Ectodermal cell (in vitro differentiated cells): ENCODE data around the gene ENO4.

Source experiments
- H3K27ac ChIP-seq: 2 replicates; pipeline ENCODE4 v1.7.0; 2013; ENCODE audit warnings: mild to moderate bottlenecking, low read depth, low read length; ENCODE audit not compliant: insufficient read depth, poor library complexity, severe bottlenecking
- H3K27me3 ChIP-seq: 2 replicates; pipeline ENCODE4 v1.7.0; 2013; ENCODE audit warnings: mild to moderate bottlenecking, low read length; ENCODE audit not compliant: insufficient read depth, control insufficient read depth, poor library complexity, severe bottlenecking
- H3K36me3 ChIP-seq: one replicate; pipeline ENCODE4 v1.7.0; 2013; ENCODE audit warnings: low read length; ENCODE audit not compliant: control insufficient read depth, insufficient read depth
- H3K4me1 ChIP-seq: one replicate; pipeline ENCODE4 v1.7.0; 2013; ENCODE audit warnings: low read length; ENCODE audit not compliant: control insufficient read depth, insufficient read depth
- H3K4me3 ChIP-seq: 2 replicates; pipeline ENCODE4 v1.7.0; 2013; ENCODE audit warnings: low read depth, low read length, control low read depth; ENCODE audit not compliant: insufficient read depth
- H3K9me3 ChIP-seq: 2 replicates; pipeline ENCODE4 v1.7.0; 2013; ENCODE audit warnings: mild to moderate bottlenecking, low read length, moderate library complexity; ENCODE audit not compliant: control insufficient read depth
- WGBS, 2 experiments: methylation state at CpG; one replicate each; pipeline ENCODE4 v1.1.7; 2013; ENCODE audit warnings: missing lambda C conversion rate in 2 of 2; 5-methylcytosine and 5-hydroxymethylcytosine counted together

The ENO4 gene

GRCh38 chr10:116866066-116866465 is 16.8 kb downstream of the ENO4 start:
- 91 to 96% methylated on average over 2 of the region's 2 CpGs for WGBS, 2 experiments

DNA sequence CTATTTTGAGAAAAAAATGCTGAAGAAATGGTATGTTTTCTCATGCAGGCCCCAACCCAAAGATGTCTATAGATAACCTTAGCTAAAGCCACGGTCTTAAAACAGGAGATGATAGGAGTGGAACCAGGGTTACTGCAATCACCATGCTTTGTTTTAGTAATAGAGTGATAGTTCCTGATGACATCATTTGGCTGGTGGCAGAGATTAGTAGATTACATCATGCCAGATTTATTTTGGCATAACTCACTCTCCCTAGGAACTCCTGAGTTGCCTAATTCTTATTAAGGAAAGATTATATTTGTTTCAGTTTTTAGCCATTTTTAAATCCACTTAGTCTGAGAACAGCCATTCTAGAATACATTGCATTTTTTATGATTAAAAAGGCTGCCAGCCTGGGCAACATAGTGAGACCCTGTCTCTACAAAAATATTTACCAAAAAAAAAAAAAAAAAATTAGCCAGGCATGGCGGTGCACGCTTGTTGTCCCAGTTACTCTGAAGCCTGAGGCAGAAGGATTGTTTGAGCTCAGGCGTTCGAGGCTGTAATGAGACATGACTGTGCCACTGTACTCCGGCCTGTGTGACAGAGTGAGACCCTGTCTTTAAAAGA is 17.8 kb downstream of the ENO4 start:
- 89 to 95% methylated on average over 6 of the region's 6 CpGs for WGBS, 2 experiments
- H3K36me3 ChIP-seq: no peaks in the 10 kb centered on the region
- H3K27ac ChIP-seq: no peak overlapping the region
- no peak overlapping the region for H3K4me3 ChIP-seq
- no peaks in the 10 kb centered on the region for H3K9me3 ChIP-seq
- H3K4me1 ChIP-seq: peaks cover 7% of the 10 kb centered on the region
- no peaks in the 10 kb centered on the region for H3K27me3 ChIP-seq

More at GRCh38 chr10:116866066-116866465, 16.8 kb downstream of the ENO4 start:
- Histone ChIP-seq H3K4me3 (no peak overlapping the region), H3K9me3 (no peaks in the 10 kb centered on the region), H3K27ac (no peak overlapping the region), H3K4me1 (peaks cover 7% of the 10 kb centered on the region), H3K27me3 (no peaks in the 10 kb centered on the region), H3K36me3 (no peaks in the 10 kb centered on the region)

DNA sequence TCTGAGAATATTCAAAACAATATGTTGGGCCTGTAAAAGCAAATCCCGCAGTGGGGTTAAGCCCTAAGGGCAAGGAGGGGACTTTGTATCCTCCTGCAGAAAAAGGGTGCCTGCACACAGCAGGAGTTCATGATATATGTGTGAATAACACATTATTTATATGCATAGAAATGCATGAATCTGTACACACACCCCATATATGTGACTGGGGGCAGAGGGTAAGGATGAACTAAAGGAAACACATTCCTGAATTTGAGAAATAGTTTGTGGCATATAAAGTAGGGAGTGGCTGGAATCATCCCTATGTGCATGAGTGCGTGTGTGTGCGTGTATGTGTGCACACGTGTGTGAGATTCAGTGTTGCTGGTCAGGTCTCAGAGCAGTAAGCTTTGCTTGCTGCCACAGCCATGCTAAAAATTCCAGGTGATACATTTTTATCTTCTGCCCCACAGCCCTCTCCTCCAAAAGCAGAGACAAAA is 18.9 kb downstream of the ENO4 start:
- Histone ChIP-seq H3K4me3 (no peak overlapping the region), H3K9me3 (no peaks in the 10 kb centered on the region), H3K27ac (no peak overlapping the region), H3K27me3 (no peaks in the 10 kb centered on the region), H3K36me3 (no peaks in the 10 kb centered on the region), H3K4me1 (peaks cover 7% of the 10 kb centered on the region)
- WGBS, 2 experiments: 83 to 85% methylated on average over 4 of the region's 4 CpGs

DNA sequence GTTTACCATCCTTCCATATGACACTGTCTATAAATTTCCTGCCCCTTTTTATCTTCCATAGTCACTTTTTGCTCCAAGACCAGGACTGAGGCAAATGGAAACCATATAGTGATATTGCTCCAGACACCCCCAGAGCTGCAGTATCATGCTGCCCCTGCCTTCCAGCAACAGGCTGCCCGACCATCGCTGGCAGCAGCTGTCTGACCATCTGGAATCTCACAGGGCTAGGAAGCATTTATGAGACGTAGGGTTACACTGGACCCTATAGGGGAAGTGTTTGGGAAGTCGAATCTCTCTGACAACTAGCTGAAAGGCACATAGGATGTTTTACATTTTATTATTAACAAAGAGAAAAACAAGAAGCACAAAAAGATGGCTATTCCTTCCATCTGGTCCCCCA is 19.4 kb downstream of the ENO4 start:
- Histone ChIP-seq H3K36me3 (no peaks in the 10 kb centered on the region), H3K9me3 (no peaks in the 10 kb centered on the region), H3K27me3 (no peaks in the 10 kb centered on the region), H3K27ac (no peak overlapping the region), H3K4me3 (no peak overlapping the region), H3K4me1 (peaks cover 5% of the 10 kb centered on the region)
- WGBS, 2 experiments: 79 to 86% methylated on average over 3 to 4 of the region's 4 CpGs

GRCh38 chr10:116870949-116871348 is 21.6 kb downstream of the ENO4 start:
- Histone ChIP-seq H3K4me3 (no peak overlapping the region), H3K36me3 (no peaks in the 10 kb centered on the region), H3K9me3 (no peaks in the 10 kb centered on the region), H3K27me3 (no peaks in the 10 kb centered on the region), H3K27ac (no peak overlapping the region), H3K4me1 (peaks cover 3% of the 10 kb centered on the region)
- WGBS, 2 experiments: 97 to 100% methylated on average over 1 to 2 of the region's 2 CpGs

DNA sequence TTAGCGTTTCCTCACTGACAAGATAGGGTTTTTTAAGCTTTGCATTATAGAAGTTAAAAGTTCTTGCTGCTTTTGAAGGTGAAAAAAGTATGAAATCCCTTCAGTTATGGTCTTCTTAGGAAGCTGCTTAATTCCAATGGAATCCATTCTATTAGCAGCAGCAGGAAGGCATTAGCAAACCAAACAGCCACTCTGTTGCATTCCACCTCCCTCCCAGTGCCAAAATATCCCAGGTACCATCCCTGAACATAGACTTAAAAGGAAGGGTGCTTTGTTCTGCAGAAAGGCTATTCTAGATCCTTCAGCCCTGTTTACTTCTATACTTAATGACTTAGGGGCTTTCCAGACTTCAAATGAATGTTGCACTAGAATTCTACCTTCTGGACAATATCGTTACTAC is 23.8 kb downstream of the ENO4 start:
- H3K9me3 ChIP-seq: no peaks in the 10 kb centered on the region
- 40 to 55% methylated on average over 1 to 2 of the region's 2 CpGs for WGBS, 2 experiments
- H3K4me3 ChIP-seq: no peak overlapping the region
- no peaks in the 10 kb centered on the region for H3K36me3 ChIP-seq
- H3K27me3 ChIP-seq: peaks cover 9% of the 10 kb centered on the region
- H3K4me1 ChIP-seq: peaks cover 3% of the 10 kb centered on the region
- H3K27ac ChIP-seq: no peak overlapping the region

GRCh38 chr10:116875897-116876296 is 26.6 kb downstream of the ENO4 start:
- 91 to 95% methylated on average over 1 to 2 of the region's 2 CpGs for WGBS, 2 experiments

DNA sequence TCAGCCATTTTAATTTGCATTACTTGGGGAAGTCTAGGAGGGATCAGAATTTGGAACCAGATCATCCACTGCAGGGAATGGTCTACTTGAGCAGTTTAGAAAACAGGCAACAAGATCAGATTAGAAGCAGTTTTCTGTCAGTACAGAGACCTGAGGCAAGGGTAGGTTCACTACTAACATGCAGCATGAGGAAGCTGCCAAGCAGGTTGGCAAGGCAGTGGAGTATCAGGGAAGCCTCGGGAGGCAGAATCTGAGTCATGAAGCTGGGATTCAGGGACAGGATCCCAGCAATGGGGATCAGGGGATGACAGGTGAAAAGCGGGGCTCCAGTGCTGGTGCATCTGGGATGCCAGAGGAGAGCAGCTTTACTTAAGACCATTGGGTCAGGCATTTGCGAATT is 28.1 kb downstream of the ENO4 start:
- Histone ChIP-seq H3K4me1 (peaks cover 13% of the 10 kb centered on the region), H3K36me3 (no peaks in the 10 kb centered on the region), H3K27me3 (peaks cover 21% of the 10 kb centered on the region), H3K9me3 (no peaks in the 10 kb centered on the region), H3K4me3 (no peak overlapping the region), H3K27ac (no peak overlapping the region)
- WGBS, 2 experiments: 92 to 96% methylated on average over 3 of the region's 3 CpGs

More at GRCh38 chr10:116875897-116876296, 26.6 kb downstream of the ENO4 start:
- H3K4me1 ChIP-seq: peaks cover 13% of the 10 kb centered on the region
- no peak overlapping the region for H3K4me3 ChIP-seq
- no peaks in the 10 kb centered on the region for H3K9me3 ChIP-seq
- no peak overlapping the region for H3K27ac ChIP-seq
- peaks cover 13% of the 10 kb centered on the region for H3K27me3 ChIP-seq
- no peaks in the 10 kb centered on the region for H3K36me3 ChIP-seq

DNA sequence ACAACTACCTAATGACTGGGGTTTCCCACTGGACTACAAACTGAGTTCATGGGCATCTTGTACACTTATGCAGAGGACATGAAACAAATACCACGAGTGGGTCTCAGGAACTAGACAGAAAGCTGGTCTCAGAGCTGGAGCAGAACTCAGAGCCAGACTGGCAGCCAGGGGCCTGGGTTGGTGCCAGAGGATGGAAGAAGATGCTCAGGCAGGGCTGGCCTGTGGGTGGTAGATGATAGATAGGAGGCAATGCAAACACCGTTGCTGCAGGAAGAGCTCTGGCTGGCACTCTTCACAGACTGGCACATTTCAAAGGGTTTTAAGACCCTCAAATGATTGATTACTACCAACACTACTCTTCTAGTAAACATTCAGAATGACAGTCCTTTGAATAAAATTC is 28.8 kb downstream of the ENO4 start:
- peaks cover 13% of the 10 kb centered on the region for H3K4me1 ChIP-seq
- peaks cover 21% of the 10 kb centered on the region for H3K27me3 ChIP-seq
- no peaks in the 10 kb centered on the region for H3K36me3 ChIP-seq
- H3K4me3 ChIP-seq: no peak overlapping the region
- 96% methylated on average over 2 of the region's 2 CpGs for WGBS, 2 experiments
- H3K9me3 ChIP-seq: no peaks in the 10 kb centered on the region
- H3K27ac ChIP-seq: no peak overlapping the region

- WGBS, 2 experiments: 31 to 38% methylated on average over 7 of the region's 7 CpGs
- peaks cover 13% of the 10 kb centered on the region for H3K4me1 ChIP-seq
- H3K27ac ChIP-seq: no peak overlapping the region
- peaks cover 21% of the 10 kb centered on the region for H3K27me3 ChIP-seq
- H3K9me3 ChIP-seq: no peaks in the 10 kb centered on the region
- H3K4me3 ChIP-seq: no peak overlapping the region
- H3K36me3 ChIP-seq: no peaks in the 10 kb centered on the region
Measured at GRCh38 chr10:116879817-116880216, 30.5 kb downstream of the ENO4 start.
